Measurements from ENCODE around the gene PEDS1. TPM values are rescaled to one million over a fixed set of nuclear protein-coding genes. Genes with fewer than 3 reads are reported as not detected.
"Not testable (repeated sequence)": the region's sequence is repeated elsewhere in the genome, so short reads cannot be mapped to it uniquely, and the experiment has no call there.

PEDS1 gene
- total RNA-seq, 1 donor from 2014 or later = 25.9 TPM

DNA sequence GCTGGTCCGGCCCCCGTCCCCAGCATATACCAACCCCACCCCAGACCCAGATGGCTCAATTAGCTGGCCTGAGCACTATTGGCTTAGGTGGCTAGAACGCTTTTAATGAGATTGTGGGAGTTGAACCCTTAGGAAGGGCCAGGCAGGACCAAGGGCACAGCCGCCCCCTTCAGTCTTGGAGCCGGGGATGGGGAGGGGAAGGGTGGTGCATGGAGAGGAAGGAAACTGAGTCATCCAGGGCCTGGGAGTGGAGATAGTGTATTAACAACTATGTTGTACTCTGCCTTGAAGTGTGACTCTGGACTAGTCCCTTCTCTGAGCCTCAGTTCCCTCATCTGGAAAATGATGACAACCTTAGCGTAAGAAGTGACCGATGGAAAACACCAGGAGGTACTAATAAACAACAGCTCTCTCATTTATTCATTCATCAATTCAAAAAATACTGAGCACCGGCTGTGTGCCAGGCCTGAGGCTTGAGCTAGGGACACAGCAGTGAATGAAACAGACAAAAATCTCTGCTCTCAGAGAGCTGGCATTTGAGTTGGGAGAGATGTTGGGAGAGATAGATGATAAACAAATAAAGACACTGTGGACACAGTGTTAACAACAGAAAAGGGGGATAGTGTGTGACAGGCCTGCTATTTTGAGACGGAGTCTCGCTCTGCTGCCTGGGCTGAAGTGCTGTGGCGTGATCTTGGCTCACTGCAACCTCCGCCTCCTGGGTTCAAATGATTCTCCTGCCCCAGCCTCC, 11.5 kb downstream of the PEDS1 start:
- intact Hi-C loops (cut with DNase I) = no loop called here
- DNase-seq (no peak), ATAC-seq (ENCODE audit: poor library complexity) (no peak)

DNA sequence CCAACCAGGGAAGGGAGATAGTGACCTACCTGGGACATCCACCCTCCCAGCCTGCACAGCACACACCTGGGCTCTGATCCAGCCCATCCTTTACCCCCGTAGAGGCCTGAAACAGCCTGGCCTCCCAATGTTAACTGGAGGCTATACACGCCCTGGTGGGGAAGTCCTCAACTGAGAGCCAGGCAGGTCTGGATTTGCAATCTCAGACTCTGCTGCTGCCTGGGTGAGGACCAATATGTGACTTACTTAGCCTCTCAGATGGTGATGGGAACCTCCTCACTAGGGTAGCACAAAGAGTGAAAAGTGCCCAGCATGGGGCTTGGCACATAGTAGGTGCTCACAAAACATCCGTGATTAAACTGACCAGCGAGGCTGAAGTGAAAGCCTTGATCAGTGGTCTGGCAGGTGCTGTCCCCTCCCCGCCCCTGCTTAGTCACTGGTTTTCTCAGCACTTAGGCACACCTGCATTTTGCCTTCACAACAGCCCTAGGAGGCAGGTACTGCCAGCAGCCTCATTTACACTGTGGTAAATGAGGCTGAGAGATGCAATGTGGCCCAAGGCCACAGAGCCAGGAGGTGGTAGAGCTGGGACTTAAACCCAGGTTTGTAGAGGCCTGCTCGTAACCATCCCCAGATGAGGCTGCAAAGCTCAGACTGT, 12.4 kb downstream of the PEDS1 start:
- DNase-seq (no peak), ATAC-seq (ENCODE audit: poor library complexity) (no peak)
- intact Hi-C loops (cut with DNase I) = no loop called here

DNA sequence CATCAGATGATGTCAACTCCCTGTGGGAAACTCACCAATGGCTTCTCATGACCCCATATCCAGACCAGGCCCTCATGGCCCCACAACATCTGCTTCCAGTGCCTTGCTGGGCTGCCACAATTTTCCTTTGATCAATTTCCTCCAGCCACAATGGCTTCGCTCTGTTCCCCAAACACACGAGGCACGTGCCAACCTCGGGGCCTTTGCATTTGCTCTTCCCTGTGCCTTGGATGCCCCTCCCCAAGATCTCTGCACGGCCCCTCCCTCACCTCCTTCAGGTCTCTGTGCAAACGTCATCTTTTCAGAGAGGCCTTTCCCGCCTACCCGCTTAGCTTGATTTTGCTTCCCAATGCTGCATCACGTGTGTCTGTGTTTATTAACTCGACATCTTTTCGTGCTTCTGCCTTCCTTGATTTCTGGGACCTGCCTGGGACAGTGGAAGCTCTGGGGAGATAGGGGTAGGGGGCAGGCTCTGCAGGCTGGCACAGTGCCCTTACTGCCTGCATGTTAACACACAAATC, 13.1 kb downstream of the PEDS1 start:
- intact Hi-C loops (cut with DNase I) = no loop called here
- DNase-seq = no peak
- no peak for ATAC-seq (ENCODE audit: poor library complexity)

DNA sequence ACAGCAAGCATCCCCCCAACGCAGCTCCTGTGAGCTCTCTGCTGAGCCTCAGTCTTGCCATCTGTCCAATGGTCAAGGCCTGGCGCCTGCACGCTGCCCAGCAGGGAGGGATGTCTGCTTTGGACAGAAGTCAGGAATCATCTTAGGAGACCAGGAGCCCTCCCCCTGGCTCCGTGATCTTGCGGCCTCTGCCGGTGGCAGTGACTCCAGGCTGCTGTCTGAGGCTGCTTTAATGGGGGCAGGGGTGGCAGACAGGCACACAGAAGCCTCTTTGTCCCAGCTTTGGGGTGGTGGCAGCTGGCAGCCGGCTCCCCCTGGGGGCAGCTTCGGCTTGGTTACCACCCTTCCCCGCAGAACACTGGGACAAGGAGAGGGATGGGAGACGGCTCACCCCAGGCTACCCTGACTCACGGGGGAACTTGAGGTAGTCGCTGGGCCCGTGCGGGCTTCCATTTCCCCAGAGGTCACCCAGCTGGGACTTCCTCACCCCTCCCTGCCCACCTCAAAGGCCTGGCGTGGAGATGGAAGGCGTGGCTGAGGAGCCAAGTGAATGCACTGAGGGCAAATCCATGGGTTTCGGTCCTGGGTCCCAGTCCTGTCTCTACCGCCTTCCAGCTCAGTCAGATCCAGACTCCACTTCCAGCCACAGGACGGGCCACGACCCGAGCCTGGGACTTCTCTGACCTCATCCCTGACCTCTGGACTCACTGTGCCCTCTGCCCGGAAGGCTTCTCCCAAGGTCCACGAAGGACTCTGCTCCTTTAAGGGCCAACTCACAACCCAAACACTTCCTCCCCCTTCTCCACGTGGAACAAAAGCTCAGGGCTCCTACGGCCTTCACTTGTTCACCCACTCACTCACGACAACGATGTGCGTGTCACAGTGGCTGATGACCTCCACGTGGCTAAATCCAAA, 14.8 kb downstream of the PEDS1 start:
- ATAC-seq (ENCODE audit: poor library complexity) = peak; percentile 23
- intact Hi-C loops (cut with DNase I) = no loop called here
- DNase-seq = no peak

DNA sequence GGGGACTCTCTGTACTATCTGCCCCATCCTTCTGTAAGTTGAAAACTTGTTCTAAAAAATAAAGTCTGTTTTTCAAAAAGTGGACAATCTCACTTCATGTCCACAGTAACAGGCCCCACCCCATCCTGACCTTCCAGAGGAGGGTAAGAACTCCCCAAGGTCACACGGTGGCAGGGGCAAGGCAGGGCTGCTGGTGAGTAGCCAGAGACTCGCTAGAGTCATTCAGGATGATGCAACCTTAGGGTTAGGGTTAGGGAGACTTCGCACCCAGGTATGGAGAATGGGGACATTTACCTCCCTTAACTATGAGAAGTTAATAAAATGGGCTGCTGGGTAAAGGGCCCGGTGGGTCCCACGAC, 15.4 kb downstream of the PEDS1 start:
- ATAC-seq (ENCODE audit: poor library complexity) (peak; percentile 38), DNase-seq (no peak)
- intact Hi-C loops (cut with DNase I) = no loop called here

DNA sequence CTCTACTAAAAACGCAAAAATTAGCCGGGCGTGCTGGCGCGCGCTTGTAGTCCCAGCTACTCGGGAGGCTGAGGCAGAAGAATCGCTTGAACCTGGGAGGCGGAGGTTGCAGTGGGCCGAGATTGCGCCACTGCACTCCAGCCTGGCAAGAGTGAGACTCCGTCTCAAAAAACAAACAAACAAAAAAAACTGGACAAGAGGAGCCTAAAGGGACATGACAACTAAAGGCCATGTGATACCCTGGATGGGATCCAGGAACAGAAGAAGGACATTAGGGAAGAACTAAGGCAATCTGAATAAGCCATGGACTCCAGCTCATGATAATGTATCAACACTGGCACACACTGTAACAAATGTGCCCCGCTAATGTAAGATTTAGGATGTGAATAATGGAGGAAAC, 15.8 kb downstream of the PEDS1 start:
- DNase-seq; intact Hi-C loops (cut with DNase I): not testable (repeated sequence)
- ATAC-seq (ENCODE audit: poor library complexity) = peak; percentile 58

DNA sequence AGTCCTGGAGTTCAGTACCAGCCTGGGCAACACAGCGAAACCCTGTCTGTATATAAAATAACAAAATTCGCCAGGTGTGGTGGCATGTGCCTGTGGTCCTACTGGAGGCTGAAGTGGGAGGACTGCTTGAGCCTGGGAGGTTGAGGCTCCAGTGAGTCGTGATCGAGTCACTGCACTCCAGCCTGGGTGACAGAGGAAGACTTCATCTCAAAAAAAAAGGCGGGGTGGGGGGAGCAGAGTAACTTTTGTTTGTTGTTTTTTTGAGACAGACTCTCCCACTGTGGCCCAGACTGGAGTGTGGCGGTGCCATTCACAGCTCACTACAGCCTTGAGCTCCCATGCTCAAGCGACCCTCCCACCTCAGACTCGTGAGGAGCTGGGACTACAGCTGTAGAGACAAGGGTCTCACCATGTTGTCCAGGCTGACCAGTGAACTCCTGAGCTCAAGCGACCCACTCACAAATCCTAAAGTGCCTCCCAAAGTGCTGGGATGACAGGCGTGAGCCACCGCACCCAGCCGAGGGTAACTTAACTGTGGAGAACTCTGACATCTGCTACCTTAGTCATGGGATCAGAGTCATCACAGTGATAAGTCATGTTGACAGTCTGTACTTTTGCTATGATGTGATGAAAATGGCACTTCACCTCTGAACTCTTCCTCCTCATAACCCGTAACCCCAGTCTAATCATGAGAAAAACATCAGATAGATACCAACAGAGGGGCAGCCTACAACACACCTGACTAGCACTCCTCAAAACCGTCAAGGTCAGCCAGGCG, 16.5 kb downstream of the PEDS1 start:
- intact Hi-C loops (cut with DNase I) = no loop called here
- DNase-seq (no peak), ATAC-seq (ENCODE audit: poor library complexity) (no peak)

DNA sequence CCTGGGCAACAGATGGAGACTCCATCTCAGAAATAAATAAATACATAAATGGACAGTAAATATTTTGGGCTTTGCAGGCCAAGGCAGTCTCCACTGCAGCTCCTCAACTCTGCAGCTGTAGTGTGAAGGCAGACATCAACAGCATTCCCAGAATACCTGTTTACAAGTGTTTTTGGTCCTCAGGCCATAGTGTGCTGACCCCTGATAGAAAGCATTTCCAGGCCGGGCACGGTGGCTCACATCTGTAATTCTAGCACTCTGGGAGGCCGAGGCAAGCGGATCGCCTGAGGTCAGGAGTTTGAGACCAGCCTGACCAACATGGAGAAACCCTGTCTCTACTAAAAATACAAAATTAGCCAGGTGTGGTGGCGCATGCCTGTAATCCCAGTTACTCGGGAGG, 18.4 kb downstream of the PEDS1 start:
- intact Hi-C loops (cut with DNase I); ATAC-seq (ENCODE audit: poor library complexity); DNase-seq: not testable (repeated sequence)

DNA sequence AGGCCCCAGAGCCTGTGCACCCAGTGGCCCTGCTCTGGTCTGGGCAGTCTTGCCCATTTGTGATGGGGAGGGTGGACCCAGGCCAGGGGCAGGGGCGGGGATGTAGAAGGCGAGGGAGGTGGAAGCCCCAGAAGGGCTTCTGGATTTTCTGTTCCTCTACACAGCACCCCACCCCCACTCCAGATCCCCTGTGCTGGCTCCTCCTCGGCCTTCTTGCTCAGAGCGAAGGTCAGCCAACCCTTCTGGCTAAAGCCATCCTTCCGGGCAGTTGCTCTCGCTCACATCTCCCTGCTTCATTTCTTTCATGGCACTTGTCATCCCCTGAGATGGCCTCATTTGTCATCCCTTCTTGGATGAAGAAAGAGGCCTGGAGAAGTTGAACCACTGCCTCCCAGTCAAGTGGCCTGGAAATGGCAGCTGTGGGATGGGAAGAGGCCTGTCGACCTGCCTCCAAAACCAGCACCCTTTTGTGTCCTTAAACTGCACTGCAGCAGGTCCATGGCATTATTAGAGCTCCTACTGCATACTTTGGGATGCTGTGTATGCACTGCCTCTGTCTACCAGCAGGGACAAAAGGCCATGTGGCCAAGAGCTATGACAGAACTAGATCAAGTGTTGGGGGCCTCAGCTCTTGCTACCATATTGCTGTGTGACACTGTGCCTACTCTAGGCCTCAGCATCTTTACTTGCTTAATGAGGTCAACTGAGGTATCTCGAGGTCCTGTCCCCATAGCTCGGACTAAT, 19.9 kb downstream of the PEDS1 start:
- intact Hi-C loops (cut with DNase I) = no loop called here
- DNase-seq (no peak), ATAC-seq (ENCODE audit: poor library complexity) (no peak)

DNA sequence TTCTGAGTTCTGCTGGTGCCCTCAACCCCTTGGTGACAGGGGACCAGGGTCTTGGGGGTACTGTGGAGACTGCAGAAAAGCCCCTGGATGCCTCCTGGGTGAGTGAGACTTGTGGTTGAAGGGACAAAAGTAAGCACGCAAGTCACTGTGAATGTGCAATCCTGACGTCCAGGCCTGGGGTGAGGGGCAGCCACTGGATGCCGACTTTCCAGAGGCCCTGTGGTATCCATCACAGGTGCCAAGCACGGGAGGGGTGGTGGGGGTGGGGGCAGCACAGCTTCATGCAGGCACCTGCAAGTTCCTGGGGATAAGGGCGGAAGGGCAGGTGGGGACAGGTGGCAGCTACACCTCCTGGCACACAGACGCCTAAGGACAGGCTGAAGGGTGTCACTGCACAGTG, 20.5 kb downstream of the PEDS1 start:
- DNase-seq = no peak
- ATAC-seq (ENCODE audit: poor library complexity) = no peak
- intact Hi-C loops (cut with DNase I) = no loop called here

DNA sequence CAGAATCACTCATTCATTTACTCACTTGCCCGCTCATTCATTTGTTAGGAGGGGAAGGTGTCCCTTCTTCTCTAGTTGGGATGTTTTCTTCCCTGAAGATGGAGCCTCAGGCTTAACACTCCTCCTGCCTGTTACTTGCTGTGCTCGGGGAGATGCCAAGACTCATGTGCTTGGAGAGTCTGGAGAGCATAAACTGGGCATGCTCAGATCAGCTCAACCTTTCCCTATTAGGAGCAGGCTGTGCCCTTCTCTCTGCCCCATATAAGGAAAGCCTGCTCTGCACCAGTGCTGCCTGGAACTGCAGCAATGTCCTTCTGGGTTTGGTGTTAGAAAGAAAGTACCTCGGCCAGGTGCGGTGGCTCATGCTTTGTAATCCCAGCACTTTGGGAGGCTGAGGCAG, 22.5 kb downstream of the PEDS1 start:
- DNase-seq (no peak), ATAC-seq (ENCODE audit: poor library complexity) (peak; percentile 91)
- intact Hi-C loops (cut with DNase I) = no loop called here

DNA sequence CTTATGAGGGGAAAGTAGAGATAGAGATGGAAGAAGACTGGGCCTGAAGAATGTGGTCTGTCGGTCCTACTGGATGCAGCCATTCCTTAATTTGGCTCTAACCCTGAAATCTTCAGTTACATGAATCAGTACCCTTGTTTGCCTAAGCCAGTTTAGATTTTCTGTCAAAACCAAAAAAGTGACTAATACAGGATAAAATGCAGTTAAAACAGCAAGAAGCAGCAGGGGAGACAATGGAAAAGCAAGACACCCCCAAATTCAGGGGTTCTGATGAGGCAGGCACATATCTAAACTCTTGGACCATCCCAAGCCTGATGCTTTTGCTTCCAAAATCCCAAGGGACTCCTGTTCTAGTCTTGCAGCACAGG, 23.2 kb downstream of the PEDS1 start:
- ATAC-seq (ENCODE audit: poor library complexity) (no peak), DNase-seq (no peak)
- intact Hi-C loops (cut with DNase I) = no loop called here

DNA sequence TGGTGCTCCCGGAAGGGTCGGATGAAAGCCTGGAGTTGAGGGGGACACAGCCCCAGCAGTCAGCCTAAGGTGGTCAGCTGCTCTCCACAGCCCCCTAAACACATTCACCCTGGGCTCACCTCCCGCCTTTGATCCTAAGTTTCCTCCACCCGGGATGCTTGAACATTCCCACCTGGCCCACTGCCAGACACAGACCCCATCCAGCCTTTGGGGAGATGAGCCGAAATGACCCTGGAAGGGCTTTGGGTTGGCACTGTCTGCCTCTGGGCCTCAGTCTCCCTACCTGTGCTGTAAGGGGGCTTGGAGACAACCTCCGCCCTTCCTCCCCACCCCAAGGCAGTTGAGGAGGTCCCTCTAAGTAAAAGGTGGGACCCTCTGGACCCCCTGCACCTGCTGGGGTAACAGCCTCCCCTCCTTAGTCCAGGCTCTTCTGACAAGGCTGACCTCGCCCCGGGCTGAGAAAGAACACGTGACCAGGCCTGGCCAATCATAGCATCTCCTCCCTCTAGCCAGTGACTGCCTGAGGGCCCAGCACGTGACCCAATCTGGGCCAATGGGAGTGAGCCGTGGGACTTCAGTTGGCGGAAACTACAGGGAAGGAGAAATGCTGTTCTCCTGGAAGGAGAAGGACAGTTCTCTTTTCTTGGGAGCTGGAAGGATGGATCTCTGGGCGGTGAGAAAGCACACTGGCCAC, 23.7 kb downstream of the PEDS1 start:
- intact Hi-C loops (cut with DNase I) = no loop called here
- ATAC-seq (ENCODE audit: poor library complexity) (no peak), DNase-seq (no peak)

DNA sequence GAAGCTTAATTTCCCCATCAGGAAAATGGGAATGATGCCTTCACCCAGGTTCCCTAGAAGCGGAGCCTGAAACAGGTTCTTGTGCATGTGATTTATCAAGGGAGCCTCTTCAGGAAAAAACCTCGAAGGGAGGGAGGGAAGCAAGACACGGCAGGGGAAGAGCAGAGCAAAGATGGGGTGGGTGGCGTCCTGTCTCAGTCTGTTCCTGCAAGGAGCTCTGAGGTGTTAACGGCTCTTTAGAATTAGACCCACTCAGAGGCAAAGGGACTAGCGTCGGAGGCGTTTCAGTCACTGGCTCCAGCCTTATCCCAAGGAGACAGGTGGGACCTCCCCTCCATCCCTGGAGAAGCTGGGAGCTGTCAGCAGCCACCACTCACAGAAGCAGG, 25.0 kb downstream of the PEDS1 start:
- no peak for DNase-seq
- no peak for ATAC-seq (ENCODE audit: poor library complexity)
- intact Hi-C loops (cut with DNase I) = no loop called here

DNA sequence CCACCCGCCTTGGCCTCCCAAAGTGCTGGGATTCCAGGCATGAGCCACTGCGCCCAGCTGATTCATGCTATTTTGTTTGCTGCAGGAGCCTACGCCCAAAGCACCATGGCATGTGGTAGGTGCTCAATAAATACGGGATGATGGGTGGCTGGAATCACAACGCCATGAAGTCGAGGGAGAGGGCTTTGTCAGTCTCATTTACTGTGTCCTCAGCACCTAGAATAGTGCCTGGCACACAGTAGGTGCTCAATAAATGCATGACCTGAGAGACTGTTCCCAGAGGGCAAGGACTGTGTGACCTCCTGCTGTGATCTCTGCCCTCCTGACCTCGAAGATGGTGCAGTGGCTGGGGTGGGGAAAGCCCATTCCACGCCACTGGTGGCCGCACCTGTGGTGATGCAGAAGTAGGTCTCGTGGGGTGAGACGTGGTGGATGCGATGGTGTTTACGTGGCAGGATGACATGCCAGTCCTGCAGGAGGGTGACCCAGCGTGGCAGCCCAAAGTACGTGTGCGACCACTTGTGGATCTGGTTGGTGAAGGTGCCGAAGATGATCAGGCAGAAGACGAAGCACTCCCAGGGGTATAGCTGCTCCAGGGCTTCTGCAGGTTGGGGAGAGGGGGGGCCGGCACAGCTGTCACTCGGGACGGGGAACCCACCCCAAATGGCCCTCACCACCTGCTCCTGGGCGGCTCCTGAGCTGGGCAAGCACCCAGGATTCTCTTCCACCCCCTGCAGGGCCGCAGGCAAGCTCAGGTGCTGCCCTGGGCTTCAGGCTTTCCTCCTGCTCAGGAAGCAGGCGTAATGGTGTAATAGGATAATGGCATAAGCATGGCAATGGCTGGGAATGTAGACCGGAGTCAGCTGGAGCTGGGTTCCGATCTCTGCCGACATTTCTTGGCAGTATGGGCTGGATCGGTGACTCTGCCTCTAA, 25.7 kb downstream of the PEDS1 start:
- ATAC-seq (ENCODE audit: poor library complexity) (no peak), DNase-seq (no peak)
- intact Hi-C loops (cut with DNase I) = no loop called here

DNA sequence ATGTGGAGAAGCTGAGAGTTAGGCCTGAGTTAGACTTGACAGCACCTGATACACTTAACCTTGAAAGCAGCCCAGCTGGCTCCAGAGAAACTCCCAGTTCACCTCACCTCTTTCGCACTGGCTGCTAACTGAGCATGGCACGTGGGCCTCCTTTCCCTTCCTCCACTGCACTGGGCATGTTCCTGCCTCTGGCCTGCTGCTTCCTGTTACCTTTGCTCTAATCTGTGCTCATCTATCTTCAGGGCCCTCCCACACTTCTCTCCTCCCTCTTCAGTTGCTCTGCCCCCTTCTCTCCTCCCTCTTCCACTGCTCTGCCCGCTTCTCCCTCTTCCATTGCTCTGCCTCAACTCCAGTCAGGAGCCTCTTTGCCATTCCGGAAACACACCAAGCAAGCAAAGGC, 26.9 kb downstream of the PEDS1 start:
- intact Hi-C loops (cut with DNase I) = no loop called here
- DNase-seq = no peak
- ATAC-seq (ENCODE audit: poor library complexity) = peak; percentile 44

DNA sequence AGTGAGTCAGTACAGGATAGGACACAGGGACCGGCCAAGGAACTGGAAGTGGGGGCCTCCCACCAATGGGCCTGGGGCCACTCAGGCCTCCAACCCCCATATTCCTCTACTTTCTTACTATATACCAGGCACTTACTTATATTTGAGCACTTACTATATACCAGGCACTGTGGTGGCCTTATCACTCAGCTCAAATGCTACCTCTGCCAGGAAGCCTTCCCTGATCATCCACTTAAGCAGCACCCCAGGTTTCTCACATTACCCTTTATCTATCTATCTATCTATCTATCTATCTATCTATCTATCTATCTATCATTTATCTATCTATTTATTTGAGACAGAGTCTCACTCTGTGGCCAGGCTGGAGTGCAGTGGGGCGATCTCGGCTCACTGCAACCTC, 28.2 kb downstream of the PEDS1 start:
- intact Hi-C loops (cut with DNase I) = no loop called here
- DNase-seq (no peak), ATAC-seq (ENCODE audit: poor library complexity) (no peak)

Measured in Right ventricle myocardium superior (tissue), 1 donor.